Measurements from ENCODE around the gene ATG4B.

ATG4B gene

DNA sequence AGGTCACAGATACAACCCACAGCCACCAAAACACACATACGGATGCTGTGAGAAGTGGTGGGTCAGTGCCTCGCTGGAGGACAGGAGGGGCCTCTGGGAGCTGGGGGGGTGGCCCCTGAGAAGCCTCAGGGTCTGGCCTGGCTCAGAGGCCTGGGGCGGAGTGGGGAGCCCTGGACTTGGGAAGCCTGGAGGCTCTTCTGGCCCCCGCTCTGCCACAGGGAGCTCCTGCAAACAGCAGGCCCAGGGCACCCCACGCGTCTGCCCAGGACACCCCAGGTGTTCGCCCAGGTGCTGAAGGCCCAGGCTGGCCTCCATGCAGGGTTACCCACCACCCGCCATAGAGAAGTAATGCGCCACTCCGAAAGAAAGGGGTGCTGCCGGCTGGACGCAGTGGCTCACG lies 26.4 kb upstream of the ATG4B start:
- no peak for DNase-seq
- H3K9me3 ChIP-seq (ENCODE audit: severe bottlenecking) = no peaks in the 10 kb centered on the region
- no peak overlapping the region for H3K4me3 ChIP-seq (ENCODE audit: low read depth, low read length)
- TF ChIP-seq, protein P1, sequence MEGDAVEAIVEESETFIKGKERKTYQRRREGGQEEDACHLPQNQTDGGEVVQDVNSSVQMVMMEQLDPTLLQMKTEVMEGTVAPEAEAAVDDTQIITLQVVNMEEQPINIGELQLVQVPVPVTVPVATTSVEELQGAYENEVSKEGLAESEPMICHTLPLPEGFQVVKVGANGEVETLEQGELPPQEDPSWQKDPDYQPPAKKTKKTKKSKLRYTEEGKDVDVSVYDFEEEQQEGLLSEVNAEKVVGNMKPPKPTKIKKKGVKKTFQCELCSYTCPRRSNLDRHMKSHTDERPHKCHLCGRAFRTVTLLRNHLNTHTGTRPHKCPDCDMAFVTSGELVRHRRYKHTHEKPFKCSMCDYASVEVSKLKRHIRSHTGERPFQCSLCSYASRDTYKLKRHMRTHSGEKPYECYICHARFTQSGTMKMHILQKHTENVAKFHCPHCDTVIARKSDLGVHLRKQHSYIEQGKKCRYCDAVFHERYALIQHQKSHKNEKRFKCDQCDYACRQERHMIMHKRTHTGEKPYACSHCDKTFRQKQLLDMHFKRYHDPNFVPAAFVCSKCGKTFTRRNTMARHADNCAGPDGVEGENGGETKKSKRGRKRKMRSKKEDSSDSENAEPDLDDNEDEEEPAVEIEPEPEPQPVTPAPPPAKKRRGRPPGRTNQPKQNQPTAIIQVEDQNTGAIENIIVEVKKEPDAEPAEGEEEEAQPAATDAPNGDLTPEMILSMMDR (IDR thresholded peaks at IDR 0.05; ENCODE audit: low read depth, low read length) = no peak
- peaks cover 13% of the 10 kb centered on the region for H3K36me3 ChIP-seq
- no peaks in the 10 kb centered on the region for H3K27me3 ChIP-seq (ENCODE audit: insufficient read depth, low read depth, severe bottlenecking)
- H3K27ac ChIP-seq = no peak overlapping the region

DNA sequence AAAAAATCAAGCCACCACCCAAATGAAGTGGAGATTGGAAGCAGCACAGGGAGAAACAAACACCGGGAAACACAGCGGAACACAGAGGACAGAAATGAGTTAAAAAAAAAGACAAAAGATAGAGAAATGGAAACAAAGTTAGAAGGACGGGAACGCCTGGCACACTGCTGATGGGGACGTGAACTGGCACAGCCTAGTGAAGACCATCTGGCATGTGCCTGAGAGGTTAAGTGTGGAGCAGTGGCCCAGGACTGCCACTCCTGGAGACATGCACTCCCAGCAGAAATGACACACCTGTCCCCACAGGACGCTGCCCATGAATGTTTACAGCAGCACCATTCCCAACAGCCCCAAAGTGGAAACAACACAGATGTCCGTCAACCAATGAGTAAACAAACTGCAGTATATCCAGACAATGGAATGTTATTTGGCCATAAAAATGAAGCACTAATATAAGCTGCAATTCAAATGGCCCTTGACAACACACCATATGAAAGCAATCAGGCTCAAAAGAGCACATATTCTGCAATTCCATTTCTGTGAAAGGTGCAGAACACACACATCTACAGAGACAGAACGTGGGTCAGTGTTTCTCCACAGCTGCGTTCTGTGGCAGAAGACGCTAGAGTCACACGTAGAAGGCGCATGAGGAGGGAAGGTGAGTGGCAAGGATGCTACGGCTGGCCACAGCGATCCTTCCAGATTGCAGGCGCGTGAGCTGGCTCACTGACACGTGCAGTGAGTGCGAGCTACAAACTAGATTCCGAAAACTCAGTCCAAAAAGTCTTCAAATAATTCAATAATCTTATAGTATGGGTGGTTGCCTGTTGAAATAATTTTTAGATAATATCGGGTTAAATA lies 25.1 kb upstream of the ATG4B start:
- no peaks in the 10 kb centered on the region for H3K9me3 ChIP-seq (ENCODE audit: severe bottlenecking)
- no peak overlapping the region for H3K4me3 ChIP-seq (ENCODE audit: low read depth, low read length)
- H3K27me3 ChIP-seq (ENCODE audit: insufficient read depth, low read depth, severe bottlenecking) = no peaks in the 10 kb centered on the region
- no peak for DNase-seq
- H3K36me3 ChIP-seq = peaks cover 7% of the 10 kb centered on the region
- H3K27ac ChIP-seq = no peak overlapping the region
- TF ChIP-seq, protein P1 (IDR thresholded peaks at IDR 0.05; ENCODE audit: low read depth, low read length) = no peak

DNA sequence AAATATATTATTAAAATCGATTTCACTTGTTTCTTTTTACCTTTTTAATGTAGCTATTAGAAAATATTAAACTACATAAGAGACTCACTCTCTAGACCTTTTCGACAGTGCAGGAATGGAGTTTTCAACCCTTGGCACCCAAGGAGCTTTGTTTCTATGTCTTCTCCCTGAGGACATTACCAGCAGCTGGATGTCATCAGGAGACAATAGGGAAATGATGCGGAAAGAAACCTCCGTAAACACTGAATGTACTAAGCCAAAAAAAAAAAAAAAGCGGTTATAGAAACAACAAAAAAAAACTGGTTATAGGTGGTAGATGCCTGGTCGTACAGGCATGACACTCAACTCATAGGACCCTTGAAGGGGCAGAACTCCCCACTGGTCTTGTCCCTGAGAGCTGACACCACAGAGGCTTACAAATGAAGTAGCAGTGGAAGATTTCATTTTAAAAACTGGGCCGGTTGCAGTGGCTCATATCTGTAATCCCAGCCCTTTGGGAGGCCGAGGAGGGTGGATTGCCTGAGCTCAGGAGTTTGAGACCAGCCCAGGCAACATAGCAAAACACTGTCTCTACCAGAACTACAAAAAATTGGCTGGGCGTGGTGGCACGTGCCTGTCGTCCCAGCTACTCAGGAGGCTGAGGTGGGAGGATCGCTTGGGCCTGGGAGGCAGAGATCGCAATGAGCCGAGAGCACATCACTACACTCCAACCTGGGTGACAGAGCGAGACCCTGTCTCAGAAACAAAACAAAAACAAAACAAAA lies 24.3 kb upstream of the ATG4B start:
- DNase-seq = no peak
- H3K27ac ChIP-seq = no peak overlapping the region
- H3K4me3 ChIP-seq (ENCODE audit: low read depth, low read length) = no peak overlapping the region
- TF ChIP-seq, protein P1 (IDR thresholded peaks at IDR 0.05; ENCODE audit: low read depth, low read length) = no peak
- no peaks in the 10 kb centered on the region for H3K9me3 ChIP-seq (ENCODE audit: severe bottlenecking)
- no peaks in the 10 kb centered on the region for H3K27me3 ChIP-seq (ENCODE audit: insufficient read depth, low read depth, severe bottlenecking)
- H3K36me3 ChIP-seq = peaks cover 11% of the 10 kb centered on the region

DNA sequence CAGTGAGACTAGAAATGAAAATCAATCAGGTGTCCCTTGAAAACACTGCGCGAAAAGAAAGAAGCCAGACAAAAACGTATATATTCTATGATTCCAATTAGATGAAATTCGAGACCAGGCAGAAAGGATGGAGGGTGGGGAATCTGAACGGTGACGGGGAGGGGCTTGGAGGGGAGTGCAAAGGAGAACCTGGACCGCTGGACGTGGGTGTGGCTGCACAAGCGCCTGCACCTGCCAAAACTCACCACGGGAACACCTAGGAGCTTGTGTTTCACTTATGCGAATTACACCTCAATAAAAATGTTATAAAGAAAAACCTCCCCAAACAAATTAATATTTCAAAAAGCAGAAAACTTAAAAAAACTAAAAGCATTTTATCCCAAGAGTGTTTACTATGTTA lies 22.5 kb upstream of the ATG4B start:
- no peak for DNase-seq
- H3K9me3 ChIP-seq (ENCODE audit: severe bottlenecking) = no peaks in the 10 kb centered on the region
- no peak overlapping the region for H3K4me3 ChIP-seq (ENCODE audit: low read depth, low read length)
- H3K36me3 ChIP-seq = peaks cover 4% of the 10 kb centered on the region
- TF ChIP-seq, protein P1 (IDR thresholded peaks at IDR 0.05; ENCODE audit: low read depth, low read length) = no peak
- H3K27ac ChIP-seq = no peak overlapping the region
- no peaks in the 10 kb centered on the region for H3K27me3 ChIP-seq (ENCODE audit: insufficient read depth, low read depth, severe bottlenecking)

DNA sequence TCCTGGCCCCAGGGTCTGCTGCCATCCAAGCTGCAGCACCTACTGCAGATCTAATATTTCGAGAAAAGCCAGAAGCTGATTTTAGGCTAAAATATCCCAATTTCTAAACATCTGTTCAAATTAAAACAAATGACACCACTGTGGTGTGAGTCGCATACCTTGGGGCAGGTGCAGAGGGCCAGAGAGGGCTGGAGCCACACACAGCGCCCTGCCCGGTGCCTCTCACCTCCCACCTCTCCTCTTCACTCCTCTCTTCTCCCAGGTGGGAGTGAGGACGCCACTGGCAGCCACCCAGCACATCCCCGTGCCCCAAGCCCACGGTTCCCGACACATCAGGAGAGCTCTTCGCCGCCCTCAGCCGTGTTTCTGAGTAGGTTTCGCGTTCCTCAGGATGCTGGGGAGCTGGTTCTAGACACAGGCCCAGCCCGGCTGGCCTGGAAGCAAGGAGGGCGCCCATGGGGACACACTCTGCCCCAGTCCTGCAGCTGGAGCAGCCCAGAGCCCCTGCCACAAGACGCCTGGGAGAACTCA lies 21.9 kb upstream of the ATG4B start:
- H3K27ac ChIP-seq = no peak overlapping the region

More for the DNA sequence above, 21.9 kb upstream of the ATG4B start:
- no peaks in the 10 kb centered on the region for H3K9me3 ChIP-seq (ENCODE audit: severe bottlenecking)
- H3K27me3 ChIP-seq (ENCODE audit: insufficient read depth, low read depth, severe bottlenecking) = no peaks in the 10 kb centered on the region
- peaks cover 4% of the 10 kb centered on the region for H3K36me3 ChIP-seq
- TF ChIP-seq, protein P1 (IDR thresholded peaks at IDR 0.05; ENCODE audit: low read depth, low read length) = no peak
- H3K4me3 ChIP-seq (ENCODE audit: low read depth, low read length) = no peak overlapping the region
- no peak for DNase-seq

Data from WERI-Rb-1 (cell line).